Tibial nerve (tissue), 4 donors: Measurements from ENCODE around the gene CAPN13. TPM values are rescaled to one million over a fixed set of nuclear protein-coding genes. Genes with fewer than 3 reads are reported as not detected.

ENCODE experiments used
- DNase-seq, 2 donors: peaks; one replicate each; pipeline ENCODE4 v3.0.0-alpha.2; 2019; ENCODE audit warnings: low spot score in 2 of 2
- H3K27ac ChIP-seq, 4 donors: fragments of 200-600 bp; sonication (generic) in 3 of 4; one replicate each; pipeline ENCODE4 v1.5.1; 2017 to 2019; ENCODE audit warnings: mild to moderate bottlenecking in 1 of 4
- H3K27me3 ChIP-seq, 2 donors: fragments of 200-600 bp; sonication (generic) in 1 of 2; one replicate each; pipeline versions ENCODE4 v1.5.1 to v1.6.0; 2017 to 2019
- H3K36me3 ChIP-seq, 3 donors: fragments of 200-600 bp; sonication (generic); one replicate each; pipeline ENCODE4 v1.5.1; 2018 to 2019
- H3K4me1 ChIP-seq, 4 donors: fragments of 200-600 bp; sonication (generic) in 3 of 4; one replicate each; pipeline ENCODE4 v1.5.1; 2017 to 2019
- H3K4me3 ChIP-seq, 4 donors: fragments of 200-600 bp; sonication (generic) in 3 of 4; one replicate each; pipeline ENCODE4 v1.5.1; 2017 to 2019; ENCODE audit warnings: mild to moderate bottlenecking in 1 of 4, moderate library complexity in 1 of 4
- H3K9me3 ChIP-seq, 4 donors: fragments of 200-600 bp; sonication (generic) in 3 of 4; one replicate each; pipeline ENCODE4 v1.5.1; 2017 to 2019
- EP300 ChIP-seq, 2 donors: sonication (generic); formaldehyde crosslinking; IDR thresholded peaks; one replicate each; pipeline ENCODE4 v1.6.1; 2017; ENCODE audit warnings: antibody characterized with exemption in 2 of 2, mild to moderate bottlenecking in 1 of 2
- POLR2A ChIP-seq, 2 donors: fragments of 450-650 bp; IDR thresholded peaks; one replicate each; pipeline ENCODE4 v1.6.1; 2017; ENCODE audit warnings: antibody characterized with exemption in 2 of 2, mild to moderate bottlenecking in 2 of 2, moderate library complexity in 2 of 2
- WGBS, 2 donors: methylation state at CpG; one replicate each; pipeline ENCODE4 v1.1.5; 2018; 5-methylcytosine and 5-hydroxymethylcytosine counted together
- total RNA-seq, 4 donors: library from RNA; depleted of rRNA; stranded (reverse); fragments of >200 nt; gene quantifications; one replicate each; pipeline ENCODE4 v1.1.0, GENCODE V29; 2016
- TF ChIP-seq, protein P1 (sequence below), 5 experiments: fragments of 200-600 bp in 3 of 5; fragments of 450-650 bp in 2 of 5; sonication (generic) in 3 of 5; IDR thresholded peaks; one replicate each; pipeline ENCODE4 v1.5.1; 2016 to 2019; ENCODE audit warnings: antibody characterized with exemption in 5 of 5, mild to moderate bottlenecking in 3 of 5, moderate library complexity in 2 of 5

Gene CAPN13
- total RNA-seq, 4 donors from 2014 or later = not detected

DNA sequence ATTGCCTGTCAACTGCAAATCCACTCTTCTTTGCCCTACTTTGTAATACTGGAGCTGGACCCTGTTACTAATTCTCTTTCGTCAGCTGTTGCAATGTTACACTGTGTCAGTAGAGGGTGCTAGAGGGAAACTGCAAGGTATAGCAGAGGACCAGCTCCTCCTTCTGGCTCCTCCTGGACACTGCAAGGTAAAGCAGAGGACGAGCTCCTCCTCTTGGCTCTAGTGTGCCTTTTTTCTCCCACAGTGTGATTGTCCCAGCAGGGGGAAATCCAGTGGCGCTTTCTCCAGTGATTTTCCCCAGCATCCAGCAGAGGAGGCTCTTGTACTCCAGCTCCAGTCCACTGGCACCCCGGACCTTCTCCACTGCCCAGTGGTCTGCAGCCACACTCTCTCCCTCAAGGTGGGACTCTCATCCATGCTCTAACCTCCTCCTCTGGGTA, 95.6 kb downstream of the CAPN13 start:
- Histone ChIP-seq H3K9me3 (no peaks in the 10 kb centered on the region), H3K4me3 (no peak overlapping the region), H3K4me1 (no peaks in the 10 kb centered on the region)

DNA sequence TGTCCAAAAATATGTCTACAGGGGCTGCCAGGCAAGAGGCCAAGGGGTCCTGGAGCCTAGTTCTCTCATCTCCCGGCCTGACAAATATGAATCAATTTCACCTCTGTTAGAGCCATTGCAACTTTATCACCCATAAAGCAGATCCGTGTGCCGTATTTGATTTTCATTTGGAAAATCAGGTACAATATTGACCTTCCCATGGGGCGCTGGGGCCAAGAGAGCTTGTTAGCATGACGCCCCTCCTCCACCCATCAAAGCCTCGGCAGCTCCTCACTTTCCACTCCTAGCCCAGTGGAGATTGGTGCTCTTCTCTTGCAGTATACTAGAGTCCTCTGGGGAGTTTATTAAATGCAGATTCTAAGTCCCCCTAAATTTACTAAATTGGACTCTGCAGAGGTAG, 96.8 kb downstream of the CAPN13 start:
- H3K4me1 ChIP-seq = no peaks in the 10 kb centered on the region
- DNase-seq = no peak
- no peak overlapping the region for H3K4me3 ChIP-seq
- no peaks in the 10 kb centered on the region for H3K36me3 ChIP-seq
- H3K9me3 ChIP-seq = no peaks in the 10 kb centered on the region
- 93 to 95% methylated on average over 6 of the region's 6 CpGs for WGBS, 2 donors
- no peak overlapping the region for H3K27ac ChIP-seq
- TF ChIP-seq POLR2A (IDR thresholded peaks at IDR 0.05) (no peak), EP300 (IDR thresholded peaks at IDR 0.05) (no peak)
- TF ChIP-seq, protein P1, sequence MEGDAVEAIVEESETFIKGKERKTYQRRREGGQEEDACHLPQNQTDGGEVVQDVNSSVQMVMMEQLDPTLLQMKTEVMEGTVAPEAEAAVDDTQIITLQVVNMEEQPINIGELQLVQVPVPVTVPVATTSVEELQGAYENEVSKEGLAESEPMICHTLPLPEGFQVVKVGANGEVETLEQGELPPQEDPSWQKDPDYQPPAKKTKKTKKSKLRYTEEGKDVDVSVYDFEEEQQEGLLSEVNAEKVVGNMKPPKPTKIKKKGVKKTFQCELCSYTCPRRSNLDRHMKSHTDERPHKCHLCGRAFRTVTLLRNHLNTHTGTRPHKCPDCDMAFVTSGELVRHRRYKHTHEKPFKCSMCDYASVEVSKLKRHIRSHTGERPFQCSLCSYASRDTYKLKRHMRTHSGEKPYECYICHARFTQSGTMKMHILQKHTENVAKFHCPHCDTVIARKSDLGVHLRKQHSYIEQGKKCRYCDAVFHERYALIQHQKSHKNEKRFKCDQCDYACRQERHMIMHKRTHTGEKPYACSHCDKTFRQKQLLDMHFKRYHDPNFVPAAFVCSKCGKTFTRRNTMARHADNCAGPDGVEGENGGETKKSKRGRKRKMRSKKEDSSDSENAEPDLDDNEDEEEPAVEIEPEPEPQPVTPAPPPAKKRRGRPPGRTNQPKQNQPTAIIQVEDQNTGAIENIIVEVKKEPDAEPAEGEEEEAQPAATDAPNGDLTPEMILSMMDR (IDR thresholded peaks at IDR 0.05) = no peak
- H3K27me3 ChIP-seq = no peaks in the 10 kb centered on the region

More for the DNA sequence above, 95.6 kb downstream of the CAPN13 start:
- Histone ChIP-seq H3K36me3 (no peaks in the 10 kb centered on the region), H3K27me3 (no peaks in the 10 kb centered on the region), H3K27ac (no peak overlapping the region)
- no peak for TF ChIP-seq EP300 (IDR thresholded peaks at IDR 0.05)
- TF ChIP-seq, protein P1 (IDR thresholded peaks at IDR 0.05) = peak; percentile 81 to 96 (median 86)
- WGBS, 2 donors = 25 to 26% methylated on average over 4 of the region's 4 CpGs
- peak; percentile 40 to 89 for DNase-seq

DNA sequence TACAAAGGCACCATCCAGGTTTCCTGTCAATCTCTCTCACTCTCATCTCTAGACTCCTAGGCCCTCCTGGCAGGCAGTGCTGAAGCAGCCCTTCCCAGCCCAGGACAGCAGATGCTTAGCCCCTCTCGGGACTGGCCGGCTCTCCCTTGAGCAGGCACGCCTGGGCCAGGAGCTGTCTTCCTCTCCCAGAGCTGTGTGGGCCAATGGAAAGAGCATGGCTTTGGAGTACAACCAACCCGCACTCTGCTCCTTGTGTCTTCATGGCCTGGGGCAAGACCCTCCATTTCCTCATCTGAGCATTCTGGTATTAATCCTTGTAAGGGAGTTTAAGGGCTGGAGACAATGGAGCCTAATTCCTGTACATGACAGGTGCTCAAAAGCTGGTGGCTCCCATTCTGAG, 97.2 kb downstream of the CAPN13 start:
- 86 to 97% methylated on average over 4 of the region's 4 CpGs for WGBS, 2 donors
- TF ChIP-seq POLR2A (IDR thresholded peaks at IDR 0.05) (no peak), EP300 (IDR thresholded peaks at IDR 0.05) (no peak)
- TF ChIP-seq, protein P1 (IDR thresholded peaks at IDR 0.05) = no peak
- DNase-seq = no peak
- H3K27ac ChIP-seq = no peak overlapping the region
- H3K27me3 ChIP-seq = no peaks in the 10 kb centered on the region
- no peaks in the 10 kb centered on the region for H3K9me3 ChIP-seq
- no peaks in the 10 kb centered on the region for H3K36me3 ChIP-seq
- H3K4me1 ChIP-seq = no peaks in the 10 kb centered on the region
- no peak overlapping the region for H3K4me3 ChIP-seq

DNA sequence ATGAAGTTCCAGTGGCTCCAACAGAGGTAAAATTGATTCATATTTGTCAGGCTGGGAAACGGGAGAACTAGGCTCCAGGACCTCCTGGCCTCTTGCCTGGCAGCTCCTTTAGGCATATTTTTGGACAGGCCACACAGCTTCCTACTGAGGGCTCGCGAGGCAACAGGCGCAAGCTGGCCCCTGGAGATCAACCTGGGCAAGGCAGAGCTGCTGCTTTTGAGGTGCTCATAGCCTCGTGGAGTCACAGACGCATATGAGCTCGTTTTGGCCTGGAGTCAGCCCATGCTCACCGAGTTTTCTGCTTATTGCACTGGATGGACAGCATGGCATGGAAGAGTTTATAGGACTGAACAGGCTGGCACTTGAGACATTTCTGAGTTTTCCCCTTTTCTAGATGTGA, 97.7 kb downstream of the CAPN13 start:
- no peaks in the 10 kb centered on the region for H3K9me3 ChIP-seq
- no peaks in the 10 kb centered on the region for H3K4me1 ChIP-seq
- no peaks in the 10 kb centered on the region for H3K27me3 ChIP-seq
- TF ChIP-seq POLR2A (IDR thresholded peaks at IDR 0.05) (no peak), EP300 (IDR thresholded peaks at IDR 0.05) (no peak)
- TF ChIP-seq, protein P1 (IDR thresholded peaks at IDR 0.05) = no peak
- H3K27ac ChIP-seq = no peak overlapping the region
- DNase-seq = no peak
- 83% methylated on average over 8 of the region's 8 CpGs for WGBS, 2 donors
- H3K4me3 ChIP-seq = no peak overlapping the region
- no peaks in the 10 kb centered on the region for H3K36me3 ChIP-seq

DNA sequence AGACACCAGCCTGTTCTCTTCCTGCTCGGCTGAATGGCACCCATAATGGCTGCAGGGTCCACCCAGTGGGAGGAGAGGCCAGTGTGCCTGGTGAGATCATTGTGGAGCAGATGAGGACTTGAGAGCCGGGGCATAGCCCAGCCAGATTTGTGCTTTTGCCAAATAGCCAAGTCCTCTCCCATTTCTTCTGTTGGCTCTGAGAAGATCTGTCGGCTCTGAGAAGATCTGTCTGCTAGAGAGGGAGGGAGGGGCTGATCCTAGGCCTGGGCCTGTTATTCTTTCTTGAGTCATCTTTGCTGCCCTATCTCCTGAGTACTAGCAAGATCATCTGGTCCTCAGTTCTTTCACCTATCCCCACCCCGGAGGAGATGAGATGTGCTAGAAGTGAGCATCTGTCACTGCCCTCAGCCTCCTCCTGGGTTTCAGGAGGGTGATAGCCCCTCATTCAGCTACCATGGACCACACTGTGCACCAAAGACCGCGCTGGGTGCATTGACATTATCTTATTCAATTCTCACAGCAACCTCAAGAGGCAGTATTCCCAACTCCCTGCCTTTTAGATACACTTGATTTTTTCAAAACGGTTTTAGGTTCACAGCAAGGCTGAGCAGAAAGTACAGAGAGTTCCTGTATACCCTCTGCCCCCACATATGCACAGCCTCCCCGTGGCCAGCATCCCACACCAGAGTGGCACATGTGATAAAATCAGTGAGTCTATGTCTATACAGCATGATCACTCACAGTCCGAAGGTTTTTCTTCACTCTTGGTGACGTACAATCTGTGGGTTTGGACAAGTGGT, 98.6 kb downstream of the CAPN13 start:
- 65 to 69% methylated on average over 10 of the region's 10 CpGs for WGBS, 2 donors
- TF ChIP-seq, protein P1 (IDR thresholded peaks at IDR 0.05) = peak in 1 of 5 experiments; percentile 44
- no peak for TF ChIP-seq POLR2A (IDR thresholded peaks at IDR 0.05)
- Histone ChIP-seq H3K4me3 (no peak overlapping the region), H3K4me1 (no peaks in the 10 kb centered on the region), H3K9me3 (no peaks in the 10 kb centered on the region), H3K27me3 (no peaks in the 10 kb centered on the region), H3K27ac (no peak overlapping the region), H3K36me3 (no peaks in the 10 kb centered on the region)
- no peak for DNase-seq
